A673 (cell line): ENCODE measurements around the gene GNAZ. TPM values are rescaled to one million over a fixed set of nuclear protein-coding genes. Genes with fewer than 3 reads are reported as not detected.

Experiments used
- BruUV-seq: library from RNA; stranded (reverse); fragments of 400-500 nt; replicated peaks from 2 replicates; lab custom pipeline; 2021; lab: Mats Ljungman, UMichigan
- CTCF ChIA-PET: fragments of 300-600 bp; sonication (Branson Sonifier 250); formaldehyde crosslinking; loops from one replicate; lab custom pipeline; 2022; ENCODE audit warnings: antibody characterized with exemption; lab: Charles Lee
- POLR2A ChIA-PET: fragments of 300-600 bp; sonication (Branson Sonifier 250); formaldehyde crosslinking; loops from one replicate; lab custom pipeline; 2022; ENCODE audit warnings: antibody characterized with exemption; ENCODE audit not compliant: low non-redundant PET; lab: Charles Lee
- DNase-seq: peaks from one replicate; pipeline ENCODE4 v3.0.0-alpha.2; 2015; ENCODE audit warnings: low spot score
- H3K27ac ChIP-seq: fragments of 200-600 bp; sonication (generic); 2 replicates; pipeline ENCODE4 v1.5.1; 2016; ENCODE audit warnings: mixed run types, low read depth, mild to moderate bottlenecking, mixed read lengths, antibody characterized with exemption, low read length; ENCODE audit not compliant: poor library complexity, severe bottlenecking
- H3K27me3 ChIP-seq: fragments of 200-600 bp; sonication (generic); replicated peaks from 2 replicates; pipeline ENCODE4 v1.6.1; 2017; ENCODE audit warnings: mixed run types, low read depth, mild to moderate bottlenecking, mixed read lengths, antibody characterized with exemption, low read length; ENCODE audit not compliant: insufficient read depth, poor library complexity
- H3K36me3 ChIP-seq: fragments of 200-600 bp; sonication (generic); 2 replicates; pipeline ENCODE4 v1.6.1; 2016; ENCODE audit warnings: mixed run types, mild to moderate bottlenecking, mixed read lengths, antibody characterized with exemption, low read length; ENCODE audit not compliant: insufficient read depth, poor library complexity, severe bottlenecking
- H3K4me1 ChIP-seq: fragments of 200-600 bp; sonication (generic); 2 replicates; pipeline ENCODE4 v1.6.1; 2017; ENCODE audit warnings: mixed run types, mild to moderate bottlenecking, mixed read lengths, antibody characterized with exemption, low read length; ENCODE audit not compliant: insufficient read depth, poor library complexity, severe bottlenecking
- H3K4me3 ChIP-seq: fragments of 200-600 bp; sonication (generic); 2 replicates; pipeline ENCODE4 v1.5.1; 2016; ENCODE audit warnings: low read depth, mixed run types, mild to moderate bottlenecking, mixed read lengths, low read length; ENCODE audit not compliant: poor library complexity, severe bottlenecking
- H3K9me3 ChIP-seq: fragments of 200-600 bp; sonication (generic); 2 replicates; pipeline ENCODE4 v1.6.1; 2016; ENCODE audit warnings: mixed run types, low read depth, mild to moderate bottlenecking, mixed read lengths, antibody characterized with exemption, low read length; ENCODE audit not compliant: poor library complexity, severe bottlenecking
- CTCF ChIP-seq: fragments of 300-800, 200-600 bp; sonication (generic); conservative IDR thresholded peaks from 2 replicates; pipeline ENCODE4 v1.5.1; 2017; ENCODE audit warnings: low read depth, mild to moderate bottlenecking, antibody characterized with exemption, low read length, moderate library complexity, mixed read lengths
- EZH2 ChIP-seq: fragments of 200-600 bp; sonication (generic); IDR thresholded peaks from 2 replicates; pipeline ENCODE4 v1.6.1; 2017; ENCODE audit warnings: borderline replicate concordance, low read depth, mild to moderate bottlenecking, mixed read lengths, antibody characterized with exemption, low read length; ENCODE audit not compliant: poor library complexity, severe bottlenecking
- intact Hi-C: fragments of 100-400 bp; cut with micrococcal nuclease; formaldehyde crosslinking; loops from one replicate; pipeline ENCODE4 v1.10.0; 2022; ENCODE audit not compliant: unreplicated experiment
- total RNA-seq: library from RNA; stranded (reverse); gene quantifications from 2 replicates; pipeline ENCODE4 v1.2.3, GENCODE V29; 2021

The GNAZ gene
- total RNA-seq, 1 experiment from 2014 or later: 5.1 TPM

GRCh38 chr22:23169043-23169406, 98.7 kb downstream of the GNAZ start:
- Histone ChIP-seq H3K27ac (no peak overlapping the region), H3K9me3 (no peaks in the 10 kb centered on the region), H3K4me1 (no peaks in the 10 kb centered on the region), H3K36me3 (no peaks in the 10 kb centered on the region), H3K27me3 (no peaks in the 10 kb centered on the region), H3K4me3 (no peak overlapping the region)
- TF ChIP-seq EZH2: no peak
- TF ChIP-seq CTCF: no peak
- ChIA-PET POLR2A (no interaction called here), CTCF (no interaction called here)
- no peak for DNase-seq
- BruUV-seq: no TSS peak
- intact Hi-C loops: no loop called here

Other genes with a start within 250 kb of the GNAZ start
- not detected in 2 replicates for gene IGLL5, start 182.7 kb upstream of the GNAZ start, total RNA-seq
- 0.55 TPM in 1 of 2 replicates, not detected in the other for gene RSPH14, start 71.5 kb downstream of the GNAZ start, total RNA-seq
- gene RAB36, start 75.0 kb downstream of the GNAZ start, total RNA-seq: 4.1 and 4.9 TPM in 2 replicates
- gene BCR, start 110.0 kb downstream of the GNAZ start, total RNA-seq: 62.5 and 63.1 TPM in 2 replicates